Thymus (tissue), 11 donors: Measurements from ENCODE around the gene ARSB. TPM values are rescaled to one million over a fixed set of nuclear protein-coding genes. Genes with fewer than 3 reads are reported as not detected.
A peak's percentile ranks its signal among the peaks of the same experiment; 100 is the strongest.

Experiments used
- DNase-seq, 9 donors: peaks; one replicate each; pipeline ENCODE4 v3.0.0-alpha.2; 2013; ENCODE audit warnings: low spot score in 9 of 9, low read depth in 6 of 9, missing footprints in 1 of 9
- H3K27ac ChIP-seq, 2 donors: one replicate each; pipeline ENCODE4 v1.5.1; 2013; ENCODE audit warnings: control low read depth in 1 of 2, low read depth in 1 of 2, low read length in 1 of 2, mild to moderate bottlenecking in 1 of 2, moderate library complexity in 1 of 2
- H3K27me3 ChIP-seq, 2 donors: one replicate each; pipeline ENCODE4 v1.5.1; 2013; ENCODE audit warnings: low read length in 1 of 2; ENCODE audit not compliant: control insufficient read depth in 2 of 2, insufficient read depth in 1 of 2
- H3K36me3 ChIP-seq, 2 donors: one replicate each; pipeline ENCODE4 v1.5.1; 2013; ENCODE audit warnings: low read length in 1 of 2, mild to moderate bottlenecking in 1 of 2, moderate library complexity in 1 of 2; ENCODE audit not compliant: control insufficient read depth in 2 of 2, insufficient read depth in 2 of 2
- H3K4me1 ChIP-seq, 2 donors: one replicate each; pipeline ENCODE4 v1.5.1; 2013; ENCODE audit warnings: low read length in 2 of 2; ENCODE audit not compliant: control insufficient read depth in 2 of 2, insufficient read depth in 2 of 2
- H3K4me3 ChIP-seq, 2 donors: one replicate each; pipeline ENCODE4 v1.5.1; 2013; ENCODE audit warnings: low read length in 2 of 2, control low read depth in 1 of 2, mild to moderate bottlenecking in 1 of 2
- H3K9me3 ChIP-seq, 2 donors: one replicate each; pipeline ENCODE4 v1.5.1; 2013; ENCODE audit warnings: low read length in 1 of 2, mild to moderate bottlenecking in 1 of 2; ENCODE audit not compliant: control insufficient read depth in 2 of 2, insufficient read depth in 1 of 2
- WGBS: extraction: QIAGEN DNeasy Blood & Tissue Kit; methylation state at CpG from one replicate; pipeline ENCODE4 v1.1.7; 2013; 5-methylcytosine and 5-hydroxymethylcytosine counted together
- polyA plus RNA-seq: library from polyadenylated mRNA; stranded (reverse); fragments of 200-250 nt; gene quantifications from one replicate; pipeline ENCODE4 v1.2.3, GENCODE V29; 2013
- total RNA-seq: library from RNA; stranded (reverse); fragments of 120-200 nt; gene quantifications from one replicate; pipeline ENCODE4 v1.2.4, GENCODE V29; 2013
- donor health status: healthy.

Gene ARSB
- total and polyA plus RNA-seq, 2 donors: 2.4 to 4.4 TPM

- 99% methylated on average over 10 of the region's 10 CpGs for WGBS
- peaks cover 0 to 3% of the 10 kb centered on the region in 2 donors for H3K4me1 ChIP-seq
Measured at GRCh38 chr5:78805474-78806124, 179.5 kb downstream of the ARSB start.

GRCh38 chr5:78804995-78805394, 180.1 kb downstream of the ARSB start:
- DNase-seq: no peak
- WGBS: 87% methylated on average over 6 of the region's 6 CpGs
- Histone ChIP-seq H3K4me1 (peaks cover 0 to 3% of the 10 kb centered on the region in 2 donors), H3K27me3 (no peaks in the 10 kb centered on the region), H3K4me3 (no peak overlapping the region), H3K9me3 (peaks cover 1 to 3% of the 10 kb centered on the region in 2 donors), H3K27ac (no peak overlapping the region), H3K36me3 (peaks cover 0 to 3% of the 10 kb centered on the region in 2 donors)

More at GRCh38 chr5:78805474-78806124, 179.5 kb downstream of the ARSB start:
- Histone ChIP-seq H3K4me3 (no peak overlapping the region), H3K27ac (no peak overlapping the region), H3K36me3 (peaks cover 0 to 3% of the 10 kb centered on the region in 2 donors), H3K27me3 (no peaks in the 10 kb centered on the region), H3K9me3 (peaks cover 1 to 3% of the 10 kb centered on the region in 2 donors)
- DNase-seq: no peak

- H3K27me3 ChIP-seq: no peaks in the 10 kb centered on the region
- H3K9me3 ChIP-seq: peaks cover 1 to 3% of the 10 kb centered on the region in 2 donors
- WGBS: 97% methylated on average over 2 of the region's 2 CpGs
- no peak for DNase-seq
- H3K4me3 ChIP-seq: no peak overlapping the region
- H3K4me1 ChIP-seq: peaks cover 0 to 3% of the 10 kb centered on the region in 2 donors
- H3K27ac ChIP-seq: no peak overlapping the region
- no peaks in the 10 kb centered on the region for H3K36me3 ChIP-seq
Measured at GRCh38 chr5:78803941-78804340, 181.2 kb downstream of the ARSB start.

GRCh38 chr5:78803353-78803752, 181.8 kb downstream of the ARSB start:
- no peak for DNase-seq
- Histone ChIP-seq H3K4me3 (no peak overlapping the region), H3K4me1 (peaks cover 0 to 3% of the 10 kb centered on the region in 2 donors), H3K27me3 (no peaks in the 10 kb centered on the region), H3K9me3 (peaks cover 1 to 3% of the 10 kb centered on the region in 2 donors), H3K27ac (no peak overlapping the region), H3K36me3 (no peaks in the 10 kb centered on the region)
- 97% methylated on average over 6 of the region's 6 CpGs for WGBS

GRCh38 chr5:78801413-78801812, 183.7 kb downstream of the ARSB start:
- Histone ChIP-seq H3K27me3 (no peaks in the 10 kb centered on the region), H3K4me1 (peaks cover 0 to 3% of the 10 kb centered on the region in 2 donors), H3K36me3 (no peaks in the 10 kb centered on the region), H3K9me3 (peaks cover 1 to 3% of the 10 kb centered on the region in 2 donors), H3K27ac (no peak overlapping the region), H3K4me3 (no peak overlapping the region)
- DNase-seq: no peak
- 98% methylated on average over 8 of the region's 8 CpGs for WGBS

- DNase-seq: no peak
- no peak overlapping the region for H3K27ac ChIP-seq
- no peaks in the 10 kb centered on the region for H3K27me3 ChIP-seq
- 97% methylated on average over 6 of the region's 6 CpGs for WGBS
- peaks cover 1 to 3% of the 10 kb centered on the region in 2 donors for H3K9me3 ChIP-seq
- no peak overlapping the region for H3K4me3 ChIP-seq
- peaks cover 0 to 7% of the 10 kb centered on the region in 2 donors for H3K4me1 ChIP-seq
- no peaks in the 10 kb centered on the region for H3K36me3 ChIP-seq
Measured at GRCh38 chr5:78799266-78800017, 185.7 kb downstream of the ARSB start.

GRCh38 chr5:78798673-78799029, 186.5 kb downstream of the ARSB start:
- Histone ChIP-seq H3K27ac (no peak overlapping the region), H3K27me3 (no peaks in the 10 kb centered on the region), H3K36me3 (no peaks in the 10 kb centered on the region), H3K4me1 (peaks cover 0 to 4% of the 10 kb centered on the region in 2 donors), H3K4me3 (no peak overlapping the region), H3K9me3 (peaks cover 1 to 3% of the 10 kb centered on the region in 2 donors)
- no peak for DNase-seq
- WGBS: 94% methylated on average over 3 of the region's 3 CpGs

- Histone ChIP-seq H3K36me3 (no peaks in the 10 kb centered on the region), H3K27ac (no peak overlapping the region), H3K4me1 (peaks cover 0 to 4% of the 10 kb centered on the region in 2 donors), H3K4me3 (no peak overlapping the region), H3K27me3 (no peaks in the 10 kb centered on the region), H3K9me3 (peaks cover 1 to 3% of the 10 kb centered on the region in 2 donors)
- no peak for DNase-seq
- 96% methylated on average over 8 of the region's 8 CpGs for WGBS
Measured at GRCh38 chr5:78797936-78798672, 187.0 kb downstream of the ARSB start.

- H3K4me1 ChIP-seq: peaks cover 0 to 6% of the 10 kb centered on the region in 2 donors
- H3K4me3 ChIP-seq: no peak overlapping the region
- peak in 3 of 9 donors; percentile 11 to 29 (median 13) for DNase-seq
- H3K27me3 ChIP-seq: no peaks in the 10 kb centered on the region
- no peaks in the 10 kb centered on the region for H3K36me3 ChIP-seq
- WGBS: 77% methylated on average over 2 of the region's 2 CpGs
- peaks cover 0 to 1% of the 10 kb centered on the region in 2 donors for H3K9me3 ChIP-seq
- no peak overlapping the region for H3K27ac ChIP-seq
Measured at GRCh38 chr5:78795757-78796156, 189.4 kb downstream of the ARSB start.
